ENCODE results near the gene ANKRD22.

The ANKRD22 gene

DNA sequence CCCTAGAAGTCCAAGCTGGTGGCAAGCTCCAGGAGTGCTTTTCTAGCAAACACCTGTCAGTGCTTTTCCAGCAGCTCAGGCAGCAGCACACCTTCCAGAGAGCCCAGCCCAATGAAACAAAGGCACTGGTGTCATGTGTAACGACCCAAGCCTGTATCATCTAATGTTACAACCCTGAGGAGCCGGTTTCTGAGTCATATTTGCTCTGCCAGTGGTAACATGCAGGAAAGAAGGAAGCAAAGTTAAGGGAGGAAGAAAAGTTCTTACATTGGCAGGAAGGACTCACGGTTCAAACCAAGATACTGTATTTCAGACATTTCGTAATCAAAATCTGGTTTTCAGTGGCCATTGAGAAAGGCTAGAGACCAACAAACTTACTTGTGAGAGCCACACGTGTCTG, at the start of gene ANKRD22:
Gene ANKRD22, minus strand, starts transcription at position 139 of the 400 bp plus-strand sequence. CDS start 237 bp downstream, outside the sequence.
- peak; percentile 24 for DNase-seq (ENCODE audit: low read depth)

DNA sequence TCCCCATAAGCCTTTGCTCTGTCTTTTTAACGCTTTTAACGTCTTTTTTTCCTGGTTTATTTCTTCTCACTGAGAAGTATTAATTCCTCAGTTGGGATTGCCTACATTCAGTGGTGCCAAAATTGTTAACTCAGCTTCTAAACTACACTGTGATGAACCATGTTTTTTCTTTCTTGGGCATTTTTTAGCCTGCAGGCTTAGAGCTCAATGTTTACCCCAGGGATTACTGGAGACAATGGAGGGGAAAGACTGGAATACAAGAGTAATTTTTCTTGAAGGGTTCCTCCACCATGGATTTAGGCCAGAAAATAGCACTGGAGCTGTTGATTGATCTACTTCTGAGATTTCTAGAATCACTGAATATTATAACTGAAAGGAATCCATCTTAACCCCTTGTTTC, 48.2 kb upstream of the ANKRD22 start:
- no peak for DNase-seq (ENCODE audit: low read depth)

GRCh38 chr10:88898727-88899126, 47.1 kb upstream of the ANKRD22 start:
- DNase-seq (ENCODE audit: low read depth) = no peak

DNA sequence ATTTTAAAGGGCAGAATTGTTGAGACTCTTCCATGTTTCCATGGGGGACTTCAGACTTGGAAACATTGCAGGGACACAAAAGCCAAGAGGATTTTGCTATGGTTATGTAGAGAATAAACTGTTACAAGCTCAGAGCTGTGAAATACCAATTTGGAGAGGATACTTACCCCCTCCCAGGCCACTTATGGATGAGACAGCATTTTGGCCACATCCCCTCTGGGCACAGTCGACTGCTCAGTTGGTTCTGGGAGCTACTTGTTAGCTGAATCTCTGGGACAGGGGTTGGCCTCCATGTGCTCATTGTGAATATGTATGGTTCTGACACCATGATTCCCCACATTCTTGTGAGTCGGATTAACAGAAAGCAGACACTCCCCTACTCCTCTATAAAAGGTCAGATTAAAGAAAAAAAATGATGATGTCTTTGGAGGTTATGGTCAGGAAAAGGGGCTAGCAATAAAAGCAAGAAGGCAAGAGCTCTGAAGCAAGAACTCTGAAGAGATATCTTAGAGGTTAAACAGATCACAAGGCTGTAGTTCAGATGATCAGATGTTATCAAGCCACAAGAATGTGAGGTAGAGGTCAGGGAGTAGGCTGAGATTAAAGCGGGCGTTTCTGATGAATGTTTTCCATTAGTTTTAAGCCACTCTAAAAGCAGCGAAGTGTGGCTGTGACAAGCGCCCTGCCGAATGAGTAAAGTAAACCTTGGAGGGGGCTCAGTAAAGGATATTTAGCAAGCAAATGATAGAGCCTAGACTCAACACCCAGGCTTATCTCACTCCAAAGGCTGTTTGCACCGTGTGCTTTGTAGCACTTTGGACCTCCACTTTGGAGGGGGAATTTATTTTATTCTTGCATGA, 45.6 kb upstream of the ANKRD22 start:
- no peak for DNase-seq (ENCODE audit: low read depth)

DNA sequence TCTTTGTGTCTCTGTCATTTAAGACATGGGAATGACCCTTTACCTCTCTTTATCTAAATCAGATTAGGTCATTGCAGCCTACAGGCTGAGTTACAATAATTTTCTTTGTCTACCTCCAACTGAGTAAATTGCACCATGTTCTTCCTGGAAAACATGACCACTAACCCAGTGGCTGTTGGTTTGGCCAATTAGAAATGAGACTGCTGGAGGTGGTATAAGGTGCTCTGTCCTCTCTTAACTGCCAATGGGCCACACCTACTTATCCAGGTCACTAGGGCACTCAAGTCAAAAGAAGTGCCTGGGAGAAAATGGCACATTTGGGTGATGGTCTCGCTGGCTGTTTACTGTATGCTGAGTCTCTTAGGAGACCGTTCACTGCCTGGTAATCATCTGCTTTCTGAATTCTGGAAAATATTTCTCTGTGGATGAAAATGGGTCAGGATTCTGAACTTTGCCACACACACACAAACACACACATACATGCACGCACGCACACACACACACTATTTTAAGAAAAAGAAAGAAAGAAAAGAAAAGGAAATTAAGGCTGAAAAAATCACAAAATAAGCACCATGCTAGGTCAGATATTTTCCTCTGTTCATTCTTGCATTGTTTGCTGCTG, 44.8 kb upstream of the ANKRD22 start:
- DNase-seq (ENCODE audit: low read depth) = no peak

DNA sequence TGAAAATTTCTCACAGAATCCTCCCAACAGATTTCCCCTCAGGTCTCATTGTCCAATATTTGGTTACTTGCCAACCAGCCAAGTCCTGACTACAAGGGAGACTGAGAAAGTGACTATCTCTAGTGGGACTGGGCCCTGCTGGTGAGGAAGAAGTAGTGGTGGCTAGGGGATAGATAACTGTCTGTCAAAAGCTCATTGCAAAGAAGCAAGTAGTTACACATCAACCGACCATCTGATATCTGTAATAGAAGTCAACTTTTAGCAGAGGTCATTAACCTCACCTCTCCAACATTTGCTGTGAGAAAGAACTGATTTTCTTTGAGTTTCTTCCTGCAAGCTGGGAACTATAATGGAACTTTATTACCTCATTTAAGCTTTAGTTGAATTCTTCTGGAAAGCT, 43.6 kb upstream of the ANKRD22 start:
- no peak for DNase-seq (ENCODE audit: low read depth)

DNA sequence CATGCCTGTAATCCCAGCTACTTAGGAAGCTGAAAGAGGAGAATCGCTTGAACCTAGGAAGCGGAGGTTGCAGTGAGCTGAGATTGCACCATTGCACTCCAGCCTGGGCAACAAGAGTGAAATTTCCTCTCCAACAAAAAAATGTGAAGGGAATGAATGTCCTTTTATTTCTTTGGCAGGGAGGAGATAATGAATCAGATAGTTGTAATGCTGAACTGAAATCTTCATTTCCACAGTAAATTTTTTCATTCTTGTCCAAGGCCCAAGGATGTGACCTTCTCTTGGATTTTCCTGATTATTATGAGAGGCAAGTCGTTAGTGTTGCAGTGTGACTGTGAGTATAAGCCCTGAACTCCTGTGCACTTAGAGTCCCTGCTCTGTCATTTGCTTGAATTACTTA, 42.0 kb upstream of the ANKRD22 start:
- DNase-seq (ENCODE audit: low read depth) = no peak

DNA sequence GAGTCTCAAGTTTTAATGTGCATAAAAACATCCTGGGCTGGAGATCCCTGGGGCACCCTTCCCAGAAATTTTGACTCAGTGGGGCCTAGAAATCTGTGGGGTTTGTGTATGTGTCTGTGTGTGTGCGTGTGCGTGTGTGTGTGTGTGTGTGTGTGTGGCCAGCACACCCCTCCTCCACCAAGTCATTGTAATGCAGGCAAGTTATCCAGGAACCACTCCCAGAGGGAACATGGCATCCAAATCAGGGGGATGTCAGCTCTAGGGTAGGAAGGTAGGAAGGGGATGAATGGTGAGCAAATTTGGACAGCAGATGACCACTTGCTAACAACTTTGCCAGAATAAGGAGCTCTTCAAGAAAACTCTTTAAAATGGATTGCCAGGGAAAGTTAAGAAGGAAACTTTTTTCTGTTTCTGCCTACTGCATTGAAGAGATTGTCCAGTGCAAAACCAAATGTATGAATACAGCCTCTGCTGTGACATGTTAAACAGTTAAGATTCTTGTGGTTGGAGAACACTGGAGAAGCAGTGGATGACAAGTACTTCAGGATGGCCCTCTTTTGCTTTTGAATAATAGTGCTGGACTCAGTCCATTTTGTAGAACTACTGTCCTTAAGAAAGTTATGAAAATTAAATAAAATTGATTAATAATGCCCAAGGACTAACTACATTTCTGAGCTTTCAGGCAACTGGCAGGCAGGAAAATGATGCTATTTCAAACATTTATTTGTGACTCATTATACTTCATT, 40.8 kb upstream of the ANKRD22 start:
- DNase-seq (ENCODE audit: low read depth) = no peak

DNA sequence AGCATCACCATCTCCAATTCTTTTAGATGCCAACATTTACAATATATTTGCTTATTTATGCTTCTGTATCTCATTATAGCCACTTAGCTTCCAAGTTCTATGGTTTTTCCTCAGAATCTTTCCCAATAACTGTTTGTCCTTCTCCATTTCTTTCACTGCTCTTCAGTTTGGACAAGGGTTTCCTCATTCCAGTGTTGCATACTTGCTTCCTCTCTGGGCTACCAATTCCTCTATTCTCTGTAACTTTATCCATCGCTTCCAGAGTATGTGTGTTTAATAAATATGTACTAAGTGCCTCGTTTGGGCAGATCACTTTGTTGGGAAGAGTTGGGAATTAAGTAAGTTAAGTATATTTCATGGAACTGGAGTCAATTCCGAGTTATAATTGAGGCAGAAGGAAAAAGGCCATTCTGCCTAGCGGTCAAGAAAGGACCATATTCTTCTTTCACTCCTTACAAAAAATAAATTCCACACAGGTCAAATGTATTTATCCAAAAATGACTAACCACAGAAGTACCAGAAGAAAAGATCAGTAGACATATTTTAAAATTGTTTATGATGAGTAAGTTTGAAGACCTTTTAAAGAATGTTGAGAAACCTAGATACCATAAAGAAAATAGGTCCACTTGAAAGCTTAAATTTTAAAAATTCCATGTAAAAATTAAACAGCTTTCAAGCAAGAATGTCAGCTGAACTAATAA, 39.2 kb upstream of the ANKRD22 start:
- no peak for DNase-seq (ENCODE audit: low read depth)

GRCh38 chr10:88889559-88890337, 38.1 kb upstream of the ANKRD22 start:
- DNase-seq (ENCODE audit: low read depth) = no peak

DNA sequence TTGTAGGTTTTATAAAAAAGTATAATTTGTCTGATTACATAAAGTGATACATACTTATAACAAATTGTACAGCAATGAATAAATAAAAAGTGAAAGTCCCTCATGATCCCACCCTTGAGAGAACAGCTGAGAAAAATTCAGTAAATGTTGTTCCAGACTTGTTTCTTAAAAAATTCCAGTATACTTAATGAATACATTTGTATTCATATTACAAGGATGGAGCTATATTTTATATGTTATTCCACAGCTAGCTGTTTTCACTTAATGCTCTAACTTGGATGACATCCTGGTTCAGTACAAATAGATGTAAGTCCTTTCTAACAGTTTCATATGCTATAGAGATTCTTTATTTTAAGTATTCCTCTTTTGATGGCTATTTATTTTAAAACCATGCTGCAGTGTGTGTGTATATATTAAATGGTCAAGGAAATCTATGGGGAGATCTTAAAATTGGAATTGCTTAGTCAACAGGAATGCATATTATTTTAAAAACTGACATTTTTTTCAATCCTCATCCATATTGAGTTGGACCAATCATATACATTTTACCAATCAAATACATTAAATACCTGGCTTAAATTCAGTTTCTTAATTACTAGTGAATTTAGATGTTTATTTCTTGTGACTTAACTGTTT, 37.3 kb upstream of the ANKRD22 start:
- no peak for DNase-seq (ENCODE audit: low read depth)

DNA sequence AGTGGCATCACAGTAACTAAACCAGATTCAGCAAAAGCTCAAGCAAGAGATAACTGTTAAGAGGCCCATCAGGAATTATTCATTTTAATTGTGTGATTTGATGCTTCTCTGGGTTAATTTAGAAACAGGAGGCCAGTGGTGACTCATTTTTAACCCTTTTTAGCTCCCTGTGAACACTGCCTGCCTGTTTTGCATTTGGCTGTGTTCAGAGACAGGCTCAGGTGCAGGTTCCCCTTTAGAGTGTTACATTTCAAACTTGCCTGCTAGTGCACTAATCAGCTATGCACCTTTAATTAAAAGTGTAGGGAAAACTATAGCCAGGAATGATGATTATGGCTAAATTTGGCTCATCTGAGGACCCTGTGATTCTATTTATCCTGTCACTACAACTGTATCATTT, 34.9 kb upstream of the ANKRD22 start:
- no peak for DNase-seq (ENCODE audit: low read depth)

DNA sequence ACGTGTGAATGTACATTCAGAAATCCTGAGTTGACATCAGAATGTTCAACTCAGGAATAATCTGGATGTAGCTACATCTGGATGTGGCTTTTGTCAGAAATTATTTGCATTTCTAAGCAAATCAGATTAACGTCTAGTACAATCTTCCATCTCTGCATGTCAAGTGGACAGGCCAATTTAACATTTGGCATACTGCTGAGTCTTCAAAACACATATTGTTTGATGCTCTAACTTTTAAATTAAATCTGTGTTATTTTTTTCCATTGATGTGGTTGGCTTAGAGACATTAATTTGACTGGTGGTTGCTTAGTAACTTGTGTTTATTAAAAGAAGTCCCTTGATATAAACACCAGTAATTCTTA, 31.8 kb upstream of the ANKRD22 start:
- no peak for DNase-seq (ENCODE audit: low read depth)

GRCh38 chr10:88882646-88883447, 31.2 kb upstream of the ANKRD22 start:
- DNase-seq (ENCODE audit: low read depth) = peak; percentile 61

DNA sequence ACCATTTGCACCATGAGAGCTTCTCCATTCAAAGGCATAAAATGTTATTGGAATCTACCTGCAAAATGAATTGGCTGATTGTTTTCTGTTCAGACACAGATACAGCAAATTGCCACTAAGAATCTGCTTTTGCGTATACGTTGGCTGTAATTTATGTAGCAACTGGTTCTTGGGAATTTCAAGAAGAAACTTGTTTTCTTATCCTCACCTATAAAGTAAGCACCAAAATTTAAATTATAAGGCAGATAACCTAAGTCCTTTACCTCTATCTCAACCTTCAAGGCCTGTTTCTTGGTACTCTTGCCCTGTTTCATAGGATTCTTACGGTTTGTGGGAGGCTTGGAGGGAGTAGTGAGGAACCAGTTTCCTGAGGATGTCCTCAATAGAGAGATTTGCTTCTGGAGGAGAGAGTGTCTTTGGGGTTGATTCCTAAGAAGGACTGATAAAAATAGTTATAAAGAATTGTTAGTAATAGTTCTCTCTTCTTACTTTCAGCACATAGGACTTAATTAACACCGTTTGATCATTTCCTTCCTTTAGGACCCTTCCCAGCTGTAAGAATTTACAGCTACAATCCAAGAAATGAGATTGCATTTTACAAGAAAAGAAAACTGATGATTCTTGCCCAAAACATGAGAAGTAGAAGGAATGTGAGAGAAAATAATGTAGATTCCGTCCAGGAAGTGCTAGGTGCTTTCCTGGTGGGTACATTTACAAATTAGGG, 30.4 kb upstream of the ANKRD22 start:
- no peak for DNase-seq (ENCODE audit: low read depth)

GRCh38 chr10:88881320-88881719, 29.7 kb upstream of the ANKRD22 start:
- DNase-seq (ENCODE audit: low read depth) = no peak

- DNase-seq (ENCODE audit: low read depth) = no peak
Observed at GRCh38 chr10:88880282-88881076, 28.8 kb upstream of the ANKRD22 start.

DNA sequence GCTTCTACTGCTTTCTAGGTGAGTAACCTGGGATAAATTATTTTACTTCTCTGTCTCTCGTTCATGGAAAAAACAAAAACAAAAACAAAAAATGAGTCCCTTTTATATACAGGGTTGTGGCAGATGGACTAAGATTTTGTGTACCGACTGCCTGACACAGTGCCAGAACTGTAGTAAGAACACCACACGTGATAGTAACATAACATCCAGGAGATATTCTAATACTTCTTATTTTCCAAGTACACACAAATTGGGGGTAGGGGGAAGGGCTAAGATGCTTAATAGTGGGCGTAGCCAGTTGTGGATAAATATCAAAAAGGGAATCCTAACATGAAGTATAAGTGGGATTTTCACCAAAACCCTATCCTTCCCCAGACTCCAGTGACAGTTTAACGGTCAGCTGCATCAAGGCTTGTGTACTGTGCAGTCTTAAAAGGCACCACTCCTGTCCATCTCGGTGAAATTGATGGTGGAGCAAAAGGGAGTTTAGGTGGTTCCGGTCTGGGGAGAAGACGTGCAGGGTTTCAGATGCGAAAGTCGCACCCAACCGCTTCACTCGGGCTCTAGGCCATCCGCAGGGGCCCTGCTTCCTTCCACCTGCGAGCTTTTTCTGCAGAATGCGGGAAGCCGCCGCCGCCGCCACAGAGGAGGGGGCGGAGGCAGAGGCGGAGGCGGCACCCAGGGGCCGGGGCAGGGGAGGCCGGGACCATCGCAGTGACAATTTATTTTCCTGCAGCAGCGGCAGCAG, 28.1 kb upstream of the ANKRD22 start, which contains the start of gene STAMBPL1:
Gene STAMBPL1, plus strand, starts transcription at position 712 of the 748 bp plus-strand sequence. CDS start 21,464 bp downstream, outside the sequence.
- no peak for DNase-seq (ENCODE audit: low read depth)
